RWPE2 (cell line): ENCODE results near the gene COLEC11.

Source experiments
- ATAC-seq: fragments of 200-7000 bp; cut with Tn5 transposase; 3 replicates; pipeline ENCODE4 v1.9.1; 2021; ENCODE audit warnings: low read depth
- DNase-seq: peaks from one replicate; pipeline ENCODE4 v3.0.0-alpha.2; 2020; ENCODE audit warnings: low spot score
- H3K27ac ChIP-seq: fragments of 450-650 bp; 2 replicates; pipeline ENCODE4 v1.5.1; 2017; ENCODE audit warnings: mild to moderate bottlenecking; ENCODE audit not compliant: poor library complexity, severe bottlenecking
- H3K27me3 ChIP-seq: fragments of 250-450 bp; sonication (Bioruptor Pico); 2 replicates; pipeline ENCODE4 v1.5.1; 2021; ENCODE audit warnings: mild to moderate bottlenecking, moderate library complexity; ENCODE audit not compliant: insufficient read depth, poor library complexity, severe bottlenecking
- H3K36me3 ChIP-seq: fragments of 250-450 bp; sonication (Bioruptor Pico); 2 replicates; pipeline ENCODE4 v1.5.1; 2020; ENCODE audit warnings: low read depth, mild to moderate bottlenecking, moderate library complexity
- H3K4me1 ChIP-seq: fragments of 250-450 bp; sonication (Bioruptor Pico); 2 replicates; pipeline ENCODE4 v1.5.1; 2021; ENCODE audit warnings: mild to moderate bottlenecking, moderate library complexity; ENCODE audit not compliant: insufficient read depth, poor library complexity, severe bottlenecking
- H3K4me3 ChIP-seq: fragments of 250-450 bp; sonication (Bioruptor Pico); 2 replicates; pipeline ENCODE4 v1.5.1; 2021; ENCODE audit warnings: mild to moderate bottlenecking, moderate library complexity; ENCODE audit not compliant: severe bottlenecking
- H3K9me3 ChIP-seq: fragments of 250-450 bp; sonication (Bioruptor Pico); 2 replicates; pipeline ENCODE4 v1.5.1; 2021; ENCODE audit warnings: mild to moderate bottlenecking, moderate library complexity; ENCODE audit not compliant: severe bottlenecking
- CTCF ChIP-seq: fragments of 450-650 bp; IDR thresholded peaks from one replicate; pipeline ENCODE4 v1.5.1; 2017; ENCODE audit warnings: mild to moderate bottlenecking, moderate library complexity; ENCODE audit not compliant: poor library complexity, severe bottlenecking

COLEC11 gene

GRCh38 chr2:3622967-3623366, 28.1 kb downstream of the COLEC11 start:
- Histone ChIP-seq H3K4me3 (no peak overlapping the region), H3K27me3 (no peaks in the 10 kb centered on the region), H3K4me1 (peaks cover 13% of the 10 kb centered on the region), H3K27ac (no peak overlapping the region), H3K36me3 (no peaks in the 10 kb centered on the region), H3K9me3 (peaks cover 3% of the 10 kb centered on the region)
- TF ChIP-seq CTCF: no peak
- DNase-seq: no peak
- no peak for ATAC-seq

GRCh38 chr2:3624059-3624794, 29.3 kb downstream of the COLEC11 start:
- Histone ChIP-seq H3K4me1 (peaks cover 13% of the 10 kb centered on the region), H3K36me3 (no peaks in the 10 kb centered on the region), H3K9me3 (peaks cover 3% of the 10 kb centered on the region), H3K4me3 (no peak overlapping the region), H3K27me3 (no peaks in the 10 kb centered on the region), H3K27ac (no peak overlapping the region)
- DNase-seq (peak; percentile 19), ATAC-seq (no peak)
- TF ChIP-seq CTCF: no peak

GRCh38 chr2:3625186-3625585, 30.3 kb downstream of the COLEC11 start:
- no peaks in the 10 kb centered on the region for H3K27me3 ChIP-seq
- TF ChIP-seq CTCF: no peak
- DNase-seq (peak; percentile 34), ATAC-seq (no peak)
- no peak overlapping the region for H3K4me3 ChIP-seq
- H3K9me3 ChIP-seq: peaks cover 3% of the 10 kb centered on the region
- no peaks in the 10 kb centered on the region for H3K36me3 ChIP-seq
- peaks cover 12% of the 10 kb centered on the region for H3K4me1 ChIP-seq
- H3K27ac ChIP-seq: no peak overlapping the region

- H3K36me3 ChIP-seq: no peaks in the 10 kb centered on the region
- DNase-seq (peak; percentile 15), ATAC-seq (no peak)
- peaks cover 3% of the 10 kb centered on the region for H3K9me3 ChIP-seq
- TF ChIP-seq CTCF: no peak
- no peak overlapping the region for H3K27ac ChIP-seq
- H3K4me1 ChIP-seq: peaks cover 3% of the 10 kb centered on the region
- H3K27me3 ChIP-seq: no peaks in the 10 kb centered on the region
- H3K4me3 ChIP-seq: no peak overlapping the region
Measured at GRCh38 chr2:3626118-3626811, 31.4 kb downstream of the COLEC11 start.
